Activated CD4-positive, CD25-positive, alpha-beta regulatory T cell treated with anti-CD3 and anti-CD28 coated beads, Interleukin-2, amount 50 U/mL, for 16 hours (primary cell): ENCODE results near the gene GATAD2A.
"Not testable (repeated sequence)": the region's sequence is repeated elsewhere in the genome, so short reads cannot be mapped to it uniquely, and the experiment has no call there.

Experiments used
- DNase-seq: peaks from one replicate; pipeline ENCODE4 v3.0.0-alpha.2; 2020; ENCODE audit warnings: low read depth, low spot score

Gene GATAD2A

DNA sequence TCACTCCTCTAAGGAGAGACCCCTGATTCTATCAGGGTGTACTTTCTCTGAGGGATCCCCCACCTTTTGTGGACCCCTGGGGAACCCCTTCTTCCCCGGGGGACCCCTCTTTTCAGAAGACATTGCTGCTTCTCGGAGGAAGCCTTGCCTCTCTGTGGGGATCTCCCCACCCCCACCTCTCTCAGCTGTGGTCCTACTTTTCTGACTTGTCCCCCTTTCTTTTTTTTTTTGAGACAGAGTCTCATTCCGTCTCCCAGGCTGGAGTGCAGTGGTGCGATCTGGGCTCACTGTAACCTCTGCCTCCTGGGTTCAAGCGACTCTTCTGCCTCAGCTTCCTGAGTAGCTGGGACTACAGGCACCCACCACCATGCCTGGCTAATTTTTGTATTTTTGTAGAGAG lies 18.4 kb upstream of the GATAD2A start:
- DNase-seq, result no peak

DNA sequence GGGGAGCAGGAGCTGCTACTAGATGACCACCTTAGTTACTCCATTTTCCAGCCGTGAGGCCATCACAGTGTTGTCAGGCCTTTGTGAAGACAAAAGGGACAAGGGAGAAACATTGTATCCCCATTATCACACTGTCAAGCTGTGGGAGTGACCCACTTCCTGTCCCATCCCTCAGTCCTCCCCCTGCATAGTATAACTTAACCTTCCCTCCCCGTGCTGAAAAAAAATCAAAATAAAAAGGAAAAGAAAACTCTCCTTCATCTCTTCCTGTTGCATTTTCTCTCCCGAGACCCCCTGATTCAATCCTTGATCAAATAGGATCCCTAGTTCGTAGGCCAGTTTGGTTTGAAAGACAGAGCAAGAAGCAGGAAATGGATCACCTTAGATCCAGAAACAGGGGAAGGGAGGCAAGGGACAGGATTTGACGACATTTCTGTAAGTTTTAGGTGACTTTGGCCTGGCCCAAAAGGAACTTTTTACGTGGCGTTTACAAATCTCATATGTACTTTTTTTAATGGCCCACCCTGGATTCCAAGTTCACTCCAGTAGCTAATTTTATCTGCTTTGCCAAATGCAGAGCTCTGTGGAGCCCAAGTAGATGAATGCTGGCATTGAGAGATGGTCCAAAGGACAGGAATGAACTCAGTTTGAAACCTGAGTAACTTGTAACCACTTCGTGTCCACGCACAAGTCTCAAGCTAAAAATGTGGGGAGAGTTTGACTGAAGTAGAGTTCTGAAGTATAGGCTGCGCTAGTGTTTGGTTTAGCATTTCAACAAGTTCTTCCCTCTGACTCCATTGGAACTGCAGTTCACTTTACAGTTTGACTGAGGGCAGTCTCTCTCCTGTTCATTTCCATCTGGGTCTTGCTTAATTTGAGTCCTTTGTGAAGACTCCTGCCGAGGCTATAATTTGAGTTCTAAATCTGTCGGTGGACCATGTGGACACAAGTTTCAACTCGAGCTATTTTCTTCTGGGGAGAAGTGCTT lies 16.6 kb upstream of the GATAD2A start:
- DNase-seq, result no peak

DNA sequence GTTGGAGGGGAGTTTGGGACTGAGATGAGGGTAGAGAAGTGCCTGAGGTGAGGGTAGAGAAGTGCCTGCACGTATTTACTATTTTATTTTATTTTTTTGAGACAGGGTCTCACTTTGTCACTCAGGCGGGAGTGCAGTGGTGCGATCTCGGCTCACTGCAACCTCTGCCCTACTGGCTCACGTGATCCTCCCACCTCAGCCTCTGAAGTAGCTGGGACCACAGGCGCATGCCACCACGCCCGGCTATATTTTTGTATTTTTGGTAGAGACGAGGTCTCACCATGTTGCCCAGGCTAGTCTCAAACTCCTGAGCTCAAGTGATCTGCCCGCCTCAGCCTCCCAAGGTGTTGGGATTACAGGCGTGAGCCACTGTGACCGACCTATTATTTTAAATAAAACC lies 15.8 kb upstream of the GATAD2A start:
- not testable (repeated sequence) for DNase-seq

DNA sequence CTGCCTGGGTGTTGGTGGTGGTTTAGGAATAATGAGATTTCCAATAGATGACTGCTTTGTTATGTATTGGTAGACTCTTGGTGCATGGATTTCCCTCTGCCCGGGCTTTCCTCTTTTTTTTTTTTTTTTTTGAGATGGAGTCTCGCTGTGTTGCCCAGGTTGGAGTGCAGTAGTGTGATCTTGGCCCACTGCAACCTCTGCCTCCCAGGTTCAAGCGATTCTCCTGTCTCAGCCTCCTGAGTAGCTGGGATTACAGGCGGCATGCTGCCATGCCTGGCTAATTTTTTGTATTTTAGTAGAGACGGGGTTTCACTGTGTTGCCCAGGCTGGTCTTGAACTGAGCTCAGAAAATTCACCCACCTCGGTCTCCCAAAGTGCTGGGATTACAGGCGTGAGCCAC lies 11.1 kb upstream of the GATAD2A start:
- DNase-seq, result not testable (repeated sequence)

DNA sequence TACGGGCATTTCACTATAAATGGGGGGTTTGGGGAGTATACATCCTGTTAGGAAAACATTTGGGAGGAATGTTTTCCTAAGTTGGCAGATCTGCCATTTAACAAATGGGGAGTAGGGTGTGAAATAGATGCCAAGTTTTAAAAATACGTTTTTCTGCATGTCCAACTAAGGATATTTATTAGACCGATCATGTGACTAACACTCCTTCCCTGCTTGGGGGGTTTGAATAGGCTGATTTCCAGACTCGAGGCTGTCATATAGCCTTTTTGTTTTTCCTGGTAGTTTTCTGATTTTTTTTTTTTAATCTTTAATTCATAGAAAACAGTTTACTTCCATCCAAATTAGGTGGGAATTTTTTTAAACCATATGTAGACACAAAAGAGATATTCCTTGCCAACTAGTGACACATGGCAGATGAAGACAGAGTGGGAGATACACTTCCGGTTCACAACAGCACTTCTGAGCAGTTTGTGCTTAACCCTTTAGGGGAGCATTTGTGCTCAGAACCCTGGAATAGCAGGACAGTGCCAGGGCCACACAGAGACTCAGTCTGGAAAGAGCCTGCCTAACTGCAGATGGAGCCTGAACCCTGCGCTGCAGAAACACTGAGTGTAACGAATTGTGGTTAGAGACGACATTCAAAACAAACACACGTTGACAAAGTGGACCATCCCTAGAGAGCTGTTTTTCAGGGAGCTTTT lies 5.6 kb upstream of the GATAD2A start:
- no peak for DNase-seq

DNA sequence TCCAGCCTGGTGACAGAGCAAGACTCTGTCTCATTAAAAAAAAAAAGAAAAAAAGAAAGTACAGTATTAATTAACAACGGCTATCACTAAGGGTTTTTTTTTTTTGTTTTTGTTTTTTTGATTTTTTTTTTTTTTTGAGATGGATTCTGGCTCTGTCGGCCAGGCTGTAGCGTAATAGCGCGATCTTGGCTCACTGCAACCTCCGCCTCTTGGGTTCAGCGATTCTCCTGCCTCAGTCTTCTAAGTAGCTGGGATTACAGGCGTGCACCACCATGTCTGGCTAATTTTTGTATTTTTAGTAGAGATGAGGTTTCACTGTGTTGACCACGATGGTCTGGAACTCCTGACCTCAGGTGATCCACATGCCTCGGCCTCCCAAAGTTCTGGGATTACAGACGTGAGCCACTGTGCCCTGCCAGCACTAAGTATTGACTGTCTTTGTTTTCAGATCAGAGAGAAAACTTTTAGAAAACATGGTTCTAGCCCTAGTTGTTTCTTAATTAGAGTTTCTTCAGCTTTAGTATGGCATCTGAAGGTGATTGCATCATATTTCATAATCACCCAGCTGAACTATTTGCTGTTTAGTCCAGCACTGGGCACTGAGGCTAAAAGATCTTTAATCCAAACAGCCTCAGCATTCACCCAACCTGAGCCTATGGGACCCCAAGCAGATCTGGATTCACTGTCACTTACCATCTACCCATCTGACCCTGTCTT lies 2.7 kb upstream of the GATAD2A start:
- no peak for DNase-seq

DNA sequence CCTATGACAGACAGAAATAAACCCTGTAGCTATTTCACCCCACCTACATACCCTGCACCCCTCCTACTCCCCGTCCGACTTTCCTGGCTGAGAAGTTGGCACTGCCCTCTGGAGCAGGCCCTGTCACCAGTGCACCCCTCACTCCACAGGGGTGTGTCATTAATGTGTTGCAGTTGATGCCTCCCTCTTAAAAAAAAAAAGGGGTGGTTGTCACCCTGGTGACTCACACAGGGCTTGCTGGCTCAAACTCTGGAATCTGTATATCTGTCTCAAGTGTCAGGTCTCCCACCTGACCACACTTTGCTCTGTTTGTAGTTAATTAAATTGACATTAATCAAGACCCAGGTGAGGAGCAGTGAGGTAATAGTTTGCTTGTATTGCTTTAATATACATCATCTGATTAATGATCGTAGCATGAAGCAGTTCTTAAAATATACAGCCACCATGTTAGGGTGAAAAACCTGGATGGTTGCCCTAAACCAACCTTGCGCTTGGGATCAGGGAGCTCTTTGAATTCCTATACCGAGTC lies 2.0 kb upstream of the GATAD2A start:
- DNase-seq, result no peak

DNA sequence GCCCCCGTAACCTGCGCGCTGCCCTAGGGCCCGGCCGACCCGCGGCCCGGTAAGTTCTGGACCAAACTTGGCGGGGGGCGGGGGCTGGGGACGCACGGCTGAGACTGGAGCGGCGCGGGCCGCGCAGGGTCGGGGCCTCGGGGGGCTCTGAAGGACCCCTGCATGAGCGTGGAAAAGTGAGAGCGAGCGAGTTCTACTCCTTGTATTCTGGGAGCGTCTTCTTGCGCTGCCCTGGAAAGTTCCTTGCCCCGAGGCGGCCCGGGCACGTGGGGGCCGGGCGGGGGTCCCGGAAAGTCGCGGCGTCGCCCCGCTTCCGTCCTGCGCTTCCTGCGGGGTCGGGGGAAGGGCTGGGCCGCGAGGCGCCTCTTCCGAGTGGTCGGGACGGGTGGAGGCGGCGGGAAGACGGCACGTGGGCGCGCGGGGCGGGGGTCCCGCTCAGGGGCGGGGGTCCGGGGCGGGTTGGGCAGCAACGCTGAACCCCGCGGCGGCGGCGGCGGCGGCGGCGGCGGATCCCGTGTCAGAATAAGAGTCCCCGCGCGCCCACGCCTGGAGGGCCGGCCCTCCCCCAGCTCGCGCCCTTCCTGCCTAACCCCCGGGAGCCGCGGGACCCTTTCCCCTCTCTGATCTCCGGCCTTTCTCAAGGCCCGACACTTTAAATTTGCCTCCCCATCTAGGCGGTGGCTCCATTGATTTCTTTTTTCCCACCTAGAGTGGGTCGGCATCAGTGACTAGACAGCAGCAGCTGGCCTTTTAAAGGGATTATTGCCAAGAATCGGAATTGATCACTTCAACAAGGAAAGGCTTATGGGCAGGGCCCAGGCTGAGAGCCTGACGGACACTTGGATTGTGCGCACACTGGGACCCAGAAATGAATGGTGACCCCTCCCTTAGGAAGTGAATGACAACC lies 749 bp downstream of the GATAD2A start:
- no peak for DNase-seq

DNA sequence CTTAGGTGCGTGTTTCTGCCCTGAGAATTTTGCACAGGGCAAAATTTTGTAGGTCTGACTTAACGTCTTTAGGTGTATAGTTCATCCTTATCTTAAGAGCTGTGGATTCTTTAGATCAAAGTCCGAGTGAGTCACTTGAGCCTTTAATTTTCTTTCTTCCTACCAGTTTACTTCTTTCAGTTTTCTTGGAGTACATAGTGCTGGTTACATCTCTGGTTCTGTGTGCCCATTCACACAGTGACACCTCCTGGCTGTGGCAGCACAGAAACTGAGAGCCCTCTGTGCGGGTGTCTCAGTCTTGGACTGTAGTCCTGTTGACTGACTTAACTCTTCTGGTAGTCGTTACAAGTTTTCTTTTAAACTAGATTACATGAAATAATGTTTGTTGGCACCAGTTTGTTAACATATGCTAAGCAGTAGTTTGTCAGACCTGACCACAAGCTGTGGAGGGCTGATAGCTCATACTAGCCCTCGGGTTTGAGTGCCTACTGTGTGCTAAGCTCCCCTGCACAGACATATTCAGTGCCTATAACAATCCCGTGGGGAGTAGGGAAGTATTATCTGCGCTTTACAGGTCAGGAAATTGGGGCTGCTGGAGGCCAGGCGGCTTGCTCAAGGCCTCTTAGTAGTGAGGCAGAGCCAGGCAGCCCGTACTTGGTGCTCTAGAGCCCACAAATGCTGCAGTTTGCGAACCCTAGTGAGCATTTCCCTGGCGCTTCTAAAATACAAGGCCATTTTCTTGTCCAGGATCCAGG lies 1.6 kb downstream of the GATAD2A start:
- no peak for DNase-seq

DNA sequence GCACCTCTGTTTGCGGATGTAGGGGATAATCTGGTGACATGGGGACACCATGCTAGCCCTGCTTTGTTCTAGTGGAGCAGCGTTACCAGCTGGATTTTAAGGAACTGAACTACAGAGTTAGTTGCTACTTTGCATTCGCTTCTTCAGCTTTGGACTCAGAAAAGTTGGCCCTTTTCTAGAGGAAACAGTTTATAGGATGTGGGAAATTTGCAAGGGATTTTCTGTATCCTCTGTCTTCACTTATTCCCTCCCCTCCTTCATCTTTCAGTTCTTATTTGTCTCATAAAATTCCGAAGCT lies 2.1 kb downstream of the GATAD2A start:
- no peak for DNase-seq

DNA sequence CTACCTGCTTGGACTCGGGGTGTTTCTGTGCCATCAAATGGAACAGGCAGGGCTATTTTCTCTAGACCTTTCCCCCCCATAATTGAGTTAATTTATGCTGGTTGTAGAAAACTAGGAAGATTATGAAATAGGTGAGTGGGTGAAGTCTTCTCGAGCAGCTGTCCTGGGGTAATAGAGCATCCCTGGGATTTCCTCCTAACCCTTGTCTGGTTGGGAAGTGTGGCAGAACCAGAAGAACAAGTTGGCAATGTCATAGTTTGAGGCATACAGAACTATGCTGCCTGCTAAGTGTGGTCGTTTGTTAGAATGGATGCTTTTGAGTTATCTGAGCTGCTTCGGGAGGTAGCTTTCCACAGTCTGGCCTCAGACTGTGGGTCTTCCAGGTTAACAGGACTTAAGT lies 3.7 kb downstream of the GATAD2A start:
- DNase-seq, result no peak

DNA sequence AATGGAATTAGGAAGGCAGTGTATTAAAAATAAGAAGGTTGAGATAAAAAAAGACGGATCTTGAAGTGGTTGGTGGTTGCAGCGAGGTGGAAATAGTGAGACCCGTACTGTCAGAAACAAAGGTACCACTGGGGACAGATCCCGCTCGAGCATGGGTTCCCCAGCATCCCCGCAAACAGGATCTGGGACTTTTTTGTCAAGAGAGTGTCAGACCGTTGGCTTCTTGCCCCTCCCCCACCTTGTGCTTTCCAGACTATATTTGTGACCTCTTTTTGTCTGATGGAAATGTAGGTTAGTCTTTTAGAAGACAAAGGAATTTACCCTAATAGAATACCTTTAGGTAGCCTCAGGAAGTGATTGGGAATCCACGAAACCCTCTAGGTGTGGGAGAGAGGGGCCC lies 4.2 kb downstream of the GATAD2A start:
- DNase-seq, result no peak

DNA sequence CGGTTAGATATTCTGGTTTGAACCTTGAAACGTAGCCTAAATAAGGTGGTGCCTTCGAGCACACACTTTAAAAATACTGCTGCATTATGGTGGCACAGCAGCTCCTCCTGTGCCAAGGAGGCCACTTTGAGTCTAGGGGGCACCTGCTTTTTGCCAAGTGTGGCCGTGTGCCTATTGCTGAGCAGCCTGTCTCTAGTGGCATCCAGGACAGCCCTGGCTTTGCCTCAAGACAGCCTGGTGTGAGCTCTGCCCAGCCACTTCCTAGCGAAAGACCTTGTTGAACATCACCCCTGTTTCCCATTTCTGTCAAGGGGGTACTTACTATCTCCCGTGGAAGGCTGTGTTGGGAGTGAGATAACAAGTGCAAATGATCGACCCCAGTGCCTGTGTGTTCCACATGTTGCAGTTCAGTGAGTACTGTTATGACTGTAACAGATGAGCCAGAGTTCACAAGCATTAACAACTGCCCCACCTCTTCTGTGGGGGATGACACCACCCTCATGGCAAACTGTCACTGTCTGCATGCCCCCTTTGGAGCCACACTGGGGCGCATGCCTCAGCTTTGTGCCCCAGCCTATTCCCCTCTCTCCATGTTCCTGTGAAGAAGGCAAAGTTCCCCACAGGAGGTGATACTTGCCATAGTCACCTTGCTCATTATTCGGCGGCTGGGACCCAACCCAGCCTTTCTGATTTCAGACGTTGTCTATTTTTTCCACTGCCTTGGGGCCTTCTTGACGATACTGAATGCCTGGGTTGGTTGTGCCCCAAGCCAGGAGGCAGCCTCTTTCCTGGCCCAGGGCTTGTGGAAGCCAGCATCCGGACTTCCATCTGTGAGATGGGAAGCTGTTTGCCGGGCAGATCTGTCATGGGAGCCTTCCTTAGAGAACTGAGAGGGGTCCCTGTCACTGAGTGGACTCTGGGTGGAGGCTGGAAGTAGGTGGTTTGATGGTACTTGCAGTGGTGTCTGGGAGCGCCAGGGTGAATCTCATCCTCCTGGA lies 5.4 kb downstream of the GATAD2A start:
- DNase-seq, result no peak

DNA sequence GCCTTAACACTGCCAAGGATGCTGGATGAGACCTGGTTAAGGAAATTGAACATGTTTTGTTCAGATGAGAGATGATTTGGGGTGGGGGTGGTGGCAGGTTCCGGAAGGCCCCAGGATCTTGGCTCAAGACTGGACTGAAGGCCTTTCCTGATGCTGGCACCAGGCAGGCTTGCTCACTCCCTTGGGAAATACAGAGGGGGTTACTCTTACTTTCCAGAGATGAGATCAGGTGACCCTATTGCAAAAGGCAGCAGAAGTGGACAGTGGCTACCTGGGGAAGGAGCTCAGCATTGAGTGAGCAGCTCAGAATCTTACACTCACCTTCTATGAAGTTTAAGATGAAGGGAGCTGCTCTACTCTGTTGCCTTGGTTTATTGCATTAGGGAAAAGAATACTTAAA lies 10.8 kb downstream of the GATAD2A start:
- DNase-seq, result no peak

DNA sequence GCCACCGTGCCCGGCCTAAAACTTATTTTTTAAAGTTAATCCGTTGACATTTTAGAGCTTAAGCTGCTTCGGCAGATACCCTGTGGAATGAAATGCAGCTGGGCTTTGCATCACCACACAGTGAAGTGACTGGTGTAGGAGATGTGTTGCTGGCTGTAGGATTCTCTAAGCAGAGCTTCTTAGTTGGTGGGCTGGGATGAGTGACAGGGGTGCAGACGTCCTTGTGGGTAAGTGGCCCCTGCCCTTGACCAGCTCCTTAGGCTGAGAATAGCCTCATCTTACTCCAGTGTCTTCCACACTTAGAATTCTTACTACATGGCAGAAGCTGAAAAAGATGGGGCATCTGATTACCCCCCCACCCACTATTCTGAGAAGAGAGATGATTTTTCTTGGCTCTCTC lies 11.6 kb downstream of the GATAD2A start:
- no peak for DNase-seq

DNA sequence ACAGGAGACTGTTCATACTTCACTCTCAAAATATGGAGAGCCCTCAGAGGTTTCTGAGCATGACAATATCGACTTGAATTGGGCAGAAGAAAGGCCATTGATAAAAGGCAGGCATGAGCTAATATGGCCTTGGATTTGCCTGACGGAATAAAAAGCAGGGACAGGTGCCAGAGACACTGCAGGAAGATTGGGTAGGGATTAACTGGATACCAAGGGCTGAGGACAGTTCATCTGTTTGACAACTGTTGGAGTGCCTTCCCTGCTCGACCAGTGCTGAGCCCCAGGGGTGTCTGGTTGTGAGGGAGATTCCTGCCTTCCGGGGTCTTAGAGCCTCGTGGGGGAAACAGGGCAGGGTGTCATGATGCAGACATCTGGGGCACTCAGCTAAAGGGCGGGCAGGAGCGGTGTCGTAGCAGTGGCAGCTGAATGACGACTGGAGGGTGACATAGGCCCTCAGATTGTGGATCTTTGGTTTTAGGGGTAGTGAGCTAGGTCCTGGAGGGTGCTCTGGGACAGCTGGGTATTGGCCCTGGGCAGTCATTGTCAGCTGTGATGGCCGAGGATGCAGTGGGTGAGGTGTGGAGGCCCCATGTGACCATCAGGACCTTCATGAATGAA lies 12.3 kb downstream of the GATAD2A start:
- no peak for DNase-seq

DNA sequence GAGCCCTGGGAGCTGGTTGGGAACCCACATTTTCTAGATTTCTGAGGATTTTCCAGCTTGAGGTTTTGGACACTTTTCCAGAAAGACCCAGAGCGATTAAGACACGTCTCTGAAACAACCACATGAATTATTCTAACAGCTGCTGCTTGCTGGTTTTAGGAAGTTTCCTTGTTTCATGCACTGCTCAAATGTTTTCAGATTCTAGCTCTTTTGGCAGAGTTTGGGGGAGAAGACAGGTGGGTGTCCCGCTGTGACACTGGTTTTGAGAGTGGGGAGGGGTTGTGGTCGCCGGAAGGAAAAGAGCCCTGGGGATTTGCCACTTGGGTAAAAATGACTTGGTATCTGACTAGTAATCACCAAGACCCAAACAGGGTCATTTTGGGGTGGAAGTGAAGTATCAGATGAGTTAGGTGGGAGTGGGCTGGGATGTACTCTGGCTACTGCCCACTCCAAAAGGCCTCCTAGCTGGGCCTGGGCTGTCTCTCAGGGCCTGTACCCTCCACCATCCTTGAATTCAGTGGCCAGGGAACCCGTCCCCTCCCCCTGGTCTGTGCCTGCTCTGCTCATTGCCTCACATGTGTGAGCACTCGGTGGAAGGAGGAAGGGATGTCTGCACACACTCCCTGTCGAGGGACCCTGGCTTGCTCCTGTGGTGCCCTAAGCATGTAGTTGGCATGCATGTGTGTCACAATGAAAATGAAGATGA lies 13.2 kb downstream of the GATAD2A start:
- no peak for DNase-seq
